ENCODE data around the gene CAD. TPM values are rescaled to one million over a fixed set of nuclear protein-coding genes. Genes with fewer than 3 reads are reported as not detected.

Gene CAD
- total and polyA plus RNA-seq, 9 of the 15 experiments (the other 6 are each of a cell fraction or from before 2014, with no cell fraction given), result 7.5 to 126 (median 33.7) TPM

DNA sequence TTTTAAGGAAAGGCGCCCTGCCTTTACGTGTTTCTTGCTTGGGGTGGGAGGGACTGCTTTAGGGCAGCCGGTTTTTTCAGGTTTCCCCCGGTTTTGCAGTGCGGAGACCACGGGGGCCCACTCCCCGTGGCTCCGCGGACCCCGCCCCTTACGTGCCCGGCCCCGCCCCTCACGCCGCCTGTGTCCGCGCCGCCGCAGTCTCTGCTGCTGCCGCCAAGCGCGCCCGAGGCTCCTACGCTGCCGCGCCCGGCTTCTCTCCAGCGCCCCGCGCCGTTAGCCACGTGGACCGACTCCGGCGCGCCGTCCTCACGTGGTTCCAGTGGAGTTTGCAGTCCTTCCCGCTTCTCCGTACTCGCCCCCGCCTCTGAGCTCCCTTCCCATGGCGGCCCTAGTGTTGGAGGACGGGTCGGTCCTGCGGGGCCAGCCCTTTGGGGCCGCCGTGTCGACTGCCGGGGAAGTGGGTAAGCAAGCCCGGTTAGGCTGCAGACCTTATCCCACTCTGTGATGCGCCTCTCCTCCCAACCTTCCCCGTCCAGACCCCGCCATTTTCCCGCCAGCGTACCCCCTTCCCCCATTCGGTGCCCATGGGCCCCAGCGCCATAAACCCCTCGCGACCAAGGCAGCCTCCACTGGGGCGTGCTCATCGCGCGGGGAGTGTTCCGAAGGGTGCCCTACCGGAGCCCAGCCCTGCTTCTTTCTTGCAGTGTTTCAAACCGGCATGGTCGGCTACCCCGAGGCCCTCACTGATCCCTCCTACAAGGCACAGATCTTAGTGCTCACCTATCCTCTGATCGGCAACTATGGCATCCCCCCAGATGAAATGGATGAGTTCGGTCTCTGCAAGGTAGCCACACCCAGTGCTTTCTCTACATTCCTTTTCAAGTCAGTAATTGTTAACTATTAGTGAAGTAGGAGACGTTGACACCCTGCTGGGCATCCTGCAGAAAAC lies at the start of gene CAD (continued):
- TF ChIP-seq, protein P1, sequence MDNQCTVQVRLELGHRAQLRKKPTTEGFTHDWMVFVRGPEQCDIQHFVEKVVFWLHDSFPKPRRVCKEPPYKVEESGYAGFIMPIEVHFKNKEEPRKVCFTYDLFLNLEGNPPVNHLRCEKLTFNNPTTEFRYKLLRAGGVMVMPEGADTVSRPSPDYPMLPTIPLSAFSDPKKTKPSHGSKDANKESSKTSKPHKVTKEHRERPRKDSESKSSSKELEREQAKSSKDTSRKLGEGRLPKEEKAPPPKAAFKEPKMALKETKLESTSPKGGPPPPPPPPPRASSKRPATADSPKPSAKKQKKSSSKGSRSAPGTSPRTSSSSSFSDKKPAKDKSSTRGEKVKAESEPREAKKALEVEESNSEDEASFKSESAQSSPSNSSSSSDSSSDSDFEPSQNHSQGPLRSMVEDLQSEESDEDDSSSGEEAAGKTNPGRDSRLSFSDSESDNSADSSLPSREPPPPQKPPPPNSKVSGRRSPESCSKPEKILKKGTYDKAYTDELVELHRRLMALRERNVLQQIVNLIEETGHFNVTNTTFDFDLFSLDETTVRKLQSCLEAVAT (IDR thresholded peaks at IDR 0.05), result 0 out of 4 replicates have a peak, but pooled peaks of 1 of the 2 experiments have one; percentile 16
- TF ChIP-seq KLF1 (tag; IDR thresholded peaks at IDR 0.05) (no peak), KHSRP (IDR thresholded peaks at IDR 0.05) (no peak), NR1H2 (CRISPR knock-in tag; IDR thresholded peaks at IDR 0.05) (no peak; the same call in 1 of the 2 replicates), ZNF232 (CRISPR knock-in tag; IDR thresholded peaks at IDR 0.05) (0 out of 2 replicates have a peak, but pooled peaks have one; percentile 71), HNRNPK (IDR thresholded peaks at IDR 0.05; ENCODE audit: low read depth, low read length, poor library complexity, severe bottlenecking) (no peak), SREBF2 (CRISPR knock-in tag; IDR thresholded peaks at IDR 0.05) (peak; percentile 91; the same call in 1 of the 2 replicates), ATF6 (CRISPR knock-in tag; IDR thresholded peaks at IDR 0.05) (peak; percentile 76), RBM17 (IDR thresholded peaks at IDR 0.05; ENCODE audit: borderline replicate concordance, low read depth, low read length) (no peak), EZH2 (IDR thresholded peaks at IDR 0.05; ENCODE audit: borderline replicate concordance, low read depth, low read length) (no peak), RFX1 (IDR thresholded peaks at IDR 0.05) (no peak), PHF20 (IDR thresholded peaks at IDR 0.05; ENCODE audit: partially characterized antibody) (peak; percentile 54), ARNT (IDR thresholded peaks at IDR 0.05) (peak in 1 of 2 experiments; percentile 22; a peak in 1 of 4 replicates), KDM2B (CRISPR knock-in tag; IDR thresholded peaks at IDR 0.05) (no peak), HLTF (IDR thresholded peaks at IDR 0.05) (no peak), BMI1 (IDR thresholded peaks at IDR 0.05; ENCODE audit: low read length) (no peak), ZNF354B (CRISPR knock-in tag; IDR thresholded peaks at IDR 0.05) (no peak)
- TF ChIP-seq, protein P2, sequence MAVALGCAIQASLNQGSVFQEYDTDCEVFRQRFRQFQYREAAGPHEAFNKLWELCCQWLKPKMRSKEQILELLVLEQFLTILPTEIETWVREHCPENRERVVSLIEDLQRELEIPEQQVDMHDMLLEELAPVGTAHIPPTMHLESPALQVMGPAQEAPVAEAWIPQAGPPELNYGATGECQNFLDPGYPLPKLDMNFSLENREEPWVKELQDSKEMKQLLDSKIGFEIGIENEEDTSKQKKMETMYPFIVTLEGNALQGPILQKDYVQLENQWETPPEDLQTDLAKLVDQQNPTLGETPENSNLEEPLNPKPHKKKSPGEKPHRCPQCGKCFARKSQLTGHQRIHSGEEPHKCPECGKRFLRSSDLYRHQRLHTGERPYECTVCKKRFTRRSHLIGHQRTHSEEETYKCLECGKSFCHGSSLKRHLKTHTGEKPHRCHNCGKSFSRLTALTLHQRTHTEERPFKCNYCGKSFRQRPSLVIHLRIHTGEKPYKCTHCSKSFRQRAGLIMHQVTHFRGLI (CRISPR knock-in tag; IDR thresholded peaks at IDR 0.05), result no peak
- TF ChIP-seq, protein P3, sequence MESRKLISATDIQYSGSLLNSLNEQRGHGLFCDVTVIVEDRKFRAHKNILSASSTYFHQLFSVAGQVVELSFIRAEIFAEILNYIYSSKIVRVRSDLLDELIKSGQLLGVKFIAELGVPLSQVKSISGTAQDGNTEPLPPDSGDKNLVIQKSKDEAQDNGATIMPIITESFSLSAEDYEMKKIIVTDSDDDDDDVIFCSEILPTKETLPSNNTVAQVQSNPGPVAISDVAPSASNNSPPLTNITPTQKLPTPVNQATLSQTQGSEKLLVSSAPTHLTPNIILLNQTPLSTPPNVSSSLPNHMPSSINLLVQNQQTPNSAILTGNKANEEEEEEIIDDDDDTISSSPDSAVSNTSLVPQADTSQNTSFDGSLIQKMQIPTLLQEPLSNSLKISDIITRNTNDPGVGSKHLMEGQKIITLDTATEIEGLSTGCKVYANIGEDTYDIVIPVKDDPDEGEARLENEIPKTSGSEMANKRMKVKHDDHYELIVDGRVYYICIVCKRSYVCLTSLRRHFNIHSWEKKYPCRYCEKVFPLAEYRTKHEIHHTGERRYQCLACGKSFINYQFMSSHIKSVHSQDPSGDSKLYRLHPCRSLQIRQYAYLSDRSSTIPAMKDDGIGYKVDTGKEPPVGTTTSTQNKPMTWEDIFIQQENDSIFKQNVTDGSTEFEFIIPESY (CRISPR knock-in tag; IDR thresholded peaks at IDR 0.05), result no peak; the same call in none of the 2 replicates
- TF ChIP-seq, protein P4, sequence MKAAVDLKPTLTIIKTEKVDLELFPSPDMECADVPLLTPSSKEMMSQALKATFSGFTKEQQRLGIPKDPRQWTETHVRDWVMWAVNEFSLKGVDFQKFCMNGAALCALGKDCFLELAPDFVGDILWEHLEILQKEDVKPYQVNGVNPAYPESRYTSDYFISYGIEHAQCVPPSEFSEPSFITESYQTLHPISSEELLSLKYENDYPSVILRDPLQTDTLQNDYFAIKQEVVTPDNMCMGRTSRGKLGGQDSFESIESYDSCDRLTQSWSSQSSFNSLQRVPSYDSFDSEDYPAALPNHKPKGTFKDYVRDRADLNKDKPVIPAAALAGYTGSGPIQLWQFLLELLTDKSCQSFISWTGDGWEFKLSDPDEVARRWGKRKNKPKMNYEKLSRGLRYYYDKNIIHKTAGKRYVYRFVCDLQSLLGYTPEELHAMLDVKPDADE (conservative IDR thresholded peaks at IDR 0.05; ENCODE audit: control insufficient read depth, low read depth, low read length), result peak; percentile 88
